Measurements from ENCODE around the gene TBL3.

- TF ChIP-seq BCL11A (IDR thresholded peaks at IDR 0.05; ENCODE audit: low read depth in 2 of 2, low read length in 2 of 2) = no peak
- TF ChIP-seq EZH2 (IDR thresholded peaks at IDR 0.05; ENCODE audit: low read depth, low read length, severe bottlenecking) = no peak
- peak in 1 of 2 experiments; percentile 91; a peak in 2 of 3 replicates for TF ChIP-seq POLR2A (IDR thresholded peaks at IDR 0.05; ENCODE audit: control extremely low read depth in 1 of 2, low read depth in 2 of 2, low read length in 2 of 2)
- TF ChIP-seq ATF3 (IDR thresholded peaks at IDR 0.05; ENCODE audit: insufficient read depth, low read depth, low read length) = no peak
- peak; percentile 72 to 74; a peak in 2 of 4 replicates for TF ChIP-seq SIN3A (conservative IDR thresholded peaks at IDR 0.05 in 1 of 2, IDR thresholded peaks at IDR 0.05 in 1 of 2; ENCODE audit: low read depth in 1 of 2, low read length in 2 of 2)
- TF ChIP-seq KDM1A (IDR thresholded peaks at IDR 0.05; ENCODE audit: borderline replicate concordance, low read length) = no peak
- TF ChIP-seq JUND (IDR thresholded peaks at IDR 0.05; ENCODE audit: low read length) = no peak
Measured at GRCh38 chr16:1959269-1960039, 12.4 kb upstream of the TBL3 start, which contains the start of gene NDUFB10.

All from H1 (cell line).